HepG2 (cell line): ENCODE data around the gene NOL12. TPM values are rescaled to one million over a fixed set of nuclear protein-coding genes. Genes with fewer than 3 reads are reported as not detected.
A peak's percentile ranks its signal among the peaks of the same experiment; 100 is the strongest.

ENCODE experiments used
- GMEB1 ChIP-seq: sonication (generic); formaldehyde crosslinking; IDR thresholded peaks from 2 replicates; pipeline ENCODE4 v1.5.1; 2020; ENCODE audit warnings: missing genetic modification reagents, mild to moderate bottlenecking, borderline replicate concordance
- KLF13 ChIP-seq: sonication (generic); formaldehyde crosslinking; IDR thresholded peaks from 2 replicates; pipeline ENCODE4 v1.4.0; 2020; ENCODE audit warnings: mild to moderate bottlenecking, missing genetic modification reagents
- MED1 ChIP-seq: sonication (generic); formaldehyde crosslinking; IDR thresholded peaks from 2 replicates; pipeline ENCODE4 v1.4.0; 2020; ENCODE audit warnings: missing genetic modification reagents
- SRSF1 ChIP-seq: fragments of 200-400 bp; formaldehyde crosslinking; optimal IDR thresholded peaks from 2 replicates; pipeline ENCODE3; 2017; ENCODE audit warnings: mild to moderate bottlenecking, low read depth, low read length, moderate library complexity
- TERF1 ChIP-seq: sonication (generic); formaldehyde crosslinking; IDR thresholded peaks from 2 replicates; pipeline ENCODE4 v1.8.0; 2022; ENCODE audit warnings: mild to moderate bottlenecking, missing genetic modification reagents, moderate library complexity
- TGIF2 ChIP-seq: IDR thresholded peaks from 2 replicates; pipeline ENCODE4 v1.6.1; 2016; ENCODE audit warnings: control low read depth, missing compliant biosample characterization
- ZBTB10 ChIP-seq: sonication (generic); formaldehyde crosslinking; IDR thresholded peaks from 2 replicates; pipeline ENCODE4 v1.4.0; 2020; ENCODE audit warnings: missing genetic modification reagents, borderline replicate concordance
- ZBTB38 ChIP-seq: sonication (generic); formaldehyde crosslinking; IDR thresholded peaks from 2 replicates; pipeline ENCODE4 v1.5.1; 2020; ENCODE audit warnings: mild to moderate bottlenecking, missing genetic modification reagents
- ZBTB7B ChIP-seq: sonication (generic); formaldehyde crosslinking; IDR thresholded peaks from 2 replicates; pipeline ENCODE4 v1.4.0; 2020; ENCODE audit warnings: missing genetic modification reagents
- ZKSCAN8 ChIP-seq: IDR thresholded peaks from 2 replicates; pipeline ENCODE4 v1.6.1; 2016; ENCODE audit warnings: borderline replicate concordance, missing genetic modification reagents, missing compliant biosample characterization
- ZNF432 ChIP-seq: sonication (generic); formaldehyde crosslinking; IDR thresholded peaks from 2 replicates; pipeline ENCODE4 v1.5.0; 2020; ENCODE audit warnings: missing genetic modification reagents, mild to moderate bottlenecking, borderline replicate concordance
- ZNF460 ChIP-seq: sonication (generic); formaldehyde crosslinking; IDR thresholded peaks from 2 replicates; pipeline ENCODE4 v1.5.1; 2020; ENCODE audit warnings: missing genetic modification reagents, mild to moderate bottlenecking, borderline replicate concordance
- ZNF552 ChIP-seq: sonication (generic); formaldehyde crosslinking; IDR thresholded peaks from 2 replicates; pipeline ENCODE4 v1.9.0; 2022; ENCODE audit warnings: missing genetic modification reagents, mild to moderate bottlenecking, borderline replicate concordance
- ZNF576 ChIP-seq: sonication (generic); formaldehyde crosslinking; IDR thresholded peaks from 2 replicates; pipeline ENCODE4 v1.4.0; 2020; ENCODE audit warnings: mild to moderate bottlenecking, missing genetic modification reagents
- ZNF687 ChIP-seq: sonication (generic); formaldehyde crosslinking; IDR thresholded peaks from 2 replicates; pipeline ENCODE4 v1.5.1; 2020; ENCODE audit warnings: mild to moderate bottlenecking, missing genetic modification reagents, moderate library complexity
- ZNF773 ChIP-seq: sonication (generic); formaldehyde crosslinking; IDR thresholded peaks from 2 replicates; pipeline ENCODE4 v1.4.0; 2020; ENCODE audit warnings: missing genetic modification reagents, borderline replicate concordance
- ZNF790 ChIP-seq: sonication (generic); formaldehyde crosslinking; IDR thresholded peaks from 2 replicates; pipeline ENCODE4 v1.8.0; 2022; ENCODE audit warnings: missing genetic modification reagents, mild to moderate bottlenecking, borderline replicate concordance
- ZSCAN30 ChIP-seq: sonication (generic); formaldehyde crosslinking; IDR thresholded peaks from 2 replicates; pipeline ENCODE4 v1.5.0; 2020; ENCODE audit warnings: mild to moderate bottlenecking, missing genetic modification reagents
- polyA plus RNA-seq, 8 experiments: library from polyadenylated mRNA; depleted of rRNA in 3 of 8; stranded (reverse) in 7 of 8; unstranded in 1 of 8; fragments of >200 nt; fragmentation: Illumina TruSeq in 4 of 8; extraction: Trizol in 4 of 8; gene quantifications; 2 replicates each; pipeline versions ENCODE4 v1.2.1 to v1.2.3, GENCODE V29; 2011 to 2016; ENCODE audit warnings: low read depth in 4 of 8, missing spikeins in 1 of 8, mixed read lengths in 1 of 8; ENCODE audit not compliant: insufficient read depth in 1 of 8
- total RNA-seq, 5 experiments: library from RNA; depleted of rRNA; stranded (reverse); fragments of >200 nt; fragmentation: Illumina TruSeq; extraction: Trizol; gene quantifications; 2 replicates each; pipeline ENCODE4 v1.2.3, GENCODE V29; 2016; ENCODE audit warnings: low read depth in 1 of 5

Gene NOL12
- total and polyA plus RNA-seq, 2 of the 13 experiments (the other 11 are each of a cell fraction or from before 2014, with no cell fraction given): 14.3 to 31.4 TPM

GRCh38 chr22:37733625-37734401 lies 47.7 kb downstream of the NOL12 start (continued):
- TF ChIP-seq GMEB1 (CRISPR knock-in tag): 0 out of 2 replicates have a peak, but pooled peaks have one; percentile 27
- TF ChIP-seq ZBTB7B (CRISPR knock-in tag): no peak
- 0 out of 2 replicates have a peak, but pooled peaks have one; percentile 17 for TF ChIP-seq ZBTB38 (CRISPR knock-in tag)
- no peak for TF ChIP-seq TGIF2 (CRISPR knock-in tag)
- TF ChIP-seq ZNF790 (CRISPR knock-in tag): no peak
- TF ChIP-seq ZKSCAN8 (CRISPR knock-in tag): peak; percentile 33; the same call in 1 of the 2 replicates
- TF ChIP-seq ZSCAN30 (CRISPR knock-in tag): no peak
- TF ChIP-seq ZNF576 (CRISPR knock-in tag): no peak
- peak; percentile 90 for TF ChIP-seq ZNF460 (CRISPR knock-in tag)
- 0 out of 2 replicates have a peak, but pooled peaks have one; percentile 11 for TF ChIP-seq MED1
- no peak for TF ChIP-seq ZBTB10 (CRISPR knock-in tag)
- TF ChIP-seq TERF1 (CRISPR knock-in tag): no peak
- no peak for TF ChIP-seq ZNF773 (CRISPR knock-in tag)
- no peak for TF ChIP-seq SRSF1
- TF ChIP-seq ZNF687 (CRISPR knock-in tag): no peak
- TF ChIP-seq ZNF552 (CRISPR knock-in tag): no peak
- TF ChIP-seq ZNF432 (CRISPR knock-in tag): no peak
- no peak for TF ChIP-seq KLF13
